Retinal pigment epithelial cell (primary cell): ENCODE measurements around the gene GNB4.
A peak's percentile ranks its signal among the peaks of the same experiment; 100 is the strongest.

Source experiments
- DNase-seq: peaks from one replicate; pipeline ENCODE4 v3.0.0-alpha.2; 2010; ENCODE audit warnings: low read depth
- H3K4me3 ChIP-seq: 2 replicates; pipeline ENCODE4 v1.5.1; 2011; ENCODE audit warnings: mild to moderate bottlenecking, low read length, control low read depth, moderate library complexity
- CTCF ChIP-seq: conservative IDR thresholded peaks from 2 replicates; pipeline ENCODE4 v1.5.1; 2011; ENCODE audit warnings: low read depth, low read length, control low read depth, inconsistent platforms

The GNB4 gene

GRCh38 chr3:179453967-179454366 is 2.7 kb upstream of the GNB4 start:
- no peak for DNase-seq
- no peak for TF ChIP-seq CTCF
- no peak overlapping the region for H3K4me3 ChIP-seq

- H3K4me3 ChIP-seq, result no peak overlapping the region
- DNase-seq, result no peak
- TF ChIP-seq CTCF, result no peak
Observed at GRCh38 chr3:179452872-179453271, 1.6 kb upstream of the GNB4 start.

GRCh38 chr3:179452176-179452564 is 900 bp upstream of the GNB4 start:
- no peak for TF ChIP-seq CTCF
- DNase-seq, result no peak
- H3K4me3 ChIP-seq, result peak overlapping the region; percentile 79

GRCh38 chr3:179450901-179451264 is 387 bp downstream of the GNB4 start:
- DNase-seq, result no peak
- TF ChIP-seq CTCF, result no peak
- peak overlapping the region; percentile 79 for H3K4me3 ChIP-seq

- peak overlapping the region; percentile 79 for H3K4me3 ChIP-seq
- no peak for DNase-seq
- TF ChIP-seq CTCF, result no peak
Observed at GRCh38 chr3:179450261-179450701, 989 bp downstream of the GNB4 start.

GRCh38 chr3:179449636-179450035 is 1.6 kb downstream of the GNB4 start:
- peak overlapping the region; percentile 79 for H3K4me3 ChIP-seq
- TF ChIP-seq CTCF, result no peak
- no peak for DNase-seq

- no peak overlapping the region for H3K4me3 ChIP-seq
- TF ChIP-seq CTCF, result no peak
- DNase-seq, result no peak
Observed at GRCh38 chr3:179447251-179447650, 4.0 kb downstream of the GNB4 start.
